ENCODE measurements around the gene TAF15. TPM values are rescaled to one million over a fixed set of nuclear protein-coding genes. Genes with fewer than 3 reads are reported as not detected.

Gene TAF15
- total and polyA plus RNA-seq, 11 donors, result 30.1 to 151 (median 116) TPM

DNA sequence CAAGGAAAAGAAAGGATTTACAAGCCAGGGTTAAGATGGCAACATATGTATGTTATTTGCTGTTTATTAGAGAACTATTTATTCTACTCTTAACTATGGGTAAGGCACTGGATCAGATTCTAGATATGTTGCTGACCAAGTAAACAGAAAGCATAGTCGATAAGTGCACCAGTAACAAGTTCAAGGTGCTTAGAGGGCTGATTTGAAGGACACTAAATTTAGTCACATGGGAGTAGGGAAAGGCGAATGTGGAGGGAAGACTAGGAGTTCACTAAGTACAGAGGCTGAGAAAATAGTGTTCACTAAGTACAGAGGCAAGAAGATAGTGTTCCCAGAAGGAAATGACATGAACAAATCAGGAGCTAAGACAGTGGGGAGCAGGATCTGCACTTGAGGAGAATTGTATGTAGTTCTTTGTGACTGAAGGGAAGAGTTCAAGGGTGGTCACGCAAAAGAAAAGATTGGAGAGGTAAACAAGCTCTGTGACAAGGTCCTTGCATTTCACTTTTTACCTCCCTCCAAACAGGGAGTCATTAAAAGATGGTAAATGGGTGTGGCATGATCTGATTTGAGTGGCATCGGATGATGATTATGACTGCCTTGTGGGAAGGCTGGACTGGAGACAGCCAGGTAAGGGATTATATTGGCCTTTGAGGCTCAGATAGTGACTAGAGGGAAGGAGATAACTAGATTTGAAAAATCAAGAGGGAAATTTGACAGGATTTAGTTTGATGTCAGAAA lies 38.5 kb downstream of the TAF15 start:
- Histone ChIP-seq H3K4me3 (no peak overlapping the region), H3K9me3 (no peaks in the 10 kb centered on the region), H3K27me3 (no peaks in the 10 kb centered on the region), H3K4me1 (peaks cover 0 to 6% (median 0%) of the 10 kb centered on the region in 12 donors), H3K36me3 (peaks cover 2 to 94% (median 73%) of the 10 kb centered on the region in 9 donors), H3K27ac (no peak overlapping the region)
- 70 to 78% (median 72%) methylated on average over 4 of the region's 4 CpGs for WGBS, 4 donors
- intact Hi-C loops (cut with DNase I), result no loop called here
- TF ChIP-seq POLR2A (IDR thresholded peaks at IDR 0.05), result no peak
- TF ChIP-seq, protein P1, sequence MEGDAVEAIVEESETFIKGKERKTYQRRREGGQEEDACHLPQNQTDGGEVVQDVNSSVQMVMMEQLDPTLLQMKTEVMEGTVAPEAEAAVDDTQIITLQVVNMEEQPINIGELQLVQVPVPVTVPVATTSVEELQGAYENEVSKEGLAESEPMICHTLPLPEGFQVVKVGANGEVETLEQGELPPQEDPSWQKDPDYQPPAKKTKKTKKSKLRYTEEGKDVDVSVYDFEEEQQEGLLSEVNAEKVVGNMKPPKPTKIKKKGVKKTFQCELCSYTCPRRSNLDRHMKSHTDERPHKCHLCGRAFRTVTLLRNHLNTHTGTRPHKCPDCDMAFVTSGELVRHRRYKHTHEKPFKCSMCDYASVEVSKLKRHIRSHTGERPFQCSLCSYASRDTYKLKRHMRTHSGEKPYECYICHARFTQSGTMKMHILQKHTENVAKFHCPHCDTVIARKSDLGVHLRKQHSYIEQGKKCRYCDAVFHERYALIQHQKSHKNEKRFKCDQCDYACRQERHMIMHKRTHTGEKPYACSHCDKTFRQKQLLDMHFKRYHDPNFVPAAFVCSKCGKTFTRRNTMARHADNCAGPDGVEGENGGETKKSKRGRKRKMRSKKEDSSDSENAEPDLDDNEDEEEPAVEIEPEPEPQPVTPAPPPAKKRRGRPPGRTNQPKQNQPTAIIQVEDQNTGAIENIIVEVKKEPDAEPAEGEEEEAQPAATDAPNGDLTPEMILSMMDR (IDR thresholded peaks at IDR 0.05), result no peak
- DNase-seq, result no peak
- ATAC-seq, result peak in 2 of 4 donors; percentile 29 to 47

DNA sequence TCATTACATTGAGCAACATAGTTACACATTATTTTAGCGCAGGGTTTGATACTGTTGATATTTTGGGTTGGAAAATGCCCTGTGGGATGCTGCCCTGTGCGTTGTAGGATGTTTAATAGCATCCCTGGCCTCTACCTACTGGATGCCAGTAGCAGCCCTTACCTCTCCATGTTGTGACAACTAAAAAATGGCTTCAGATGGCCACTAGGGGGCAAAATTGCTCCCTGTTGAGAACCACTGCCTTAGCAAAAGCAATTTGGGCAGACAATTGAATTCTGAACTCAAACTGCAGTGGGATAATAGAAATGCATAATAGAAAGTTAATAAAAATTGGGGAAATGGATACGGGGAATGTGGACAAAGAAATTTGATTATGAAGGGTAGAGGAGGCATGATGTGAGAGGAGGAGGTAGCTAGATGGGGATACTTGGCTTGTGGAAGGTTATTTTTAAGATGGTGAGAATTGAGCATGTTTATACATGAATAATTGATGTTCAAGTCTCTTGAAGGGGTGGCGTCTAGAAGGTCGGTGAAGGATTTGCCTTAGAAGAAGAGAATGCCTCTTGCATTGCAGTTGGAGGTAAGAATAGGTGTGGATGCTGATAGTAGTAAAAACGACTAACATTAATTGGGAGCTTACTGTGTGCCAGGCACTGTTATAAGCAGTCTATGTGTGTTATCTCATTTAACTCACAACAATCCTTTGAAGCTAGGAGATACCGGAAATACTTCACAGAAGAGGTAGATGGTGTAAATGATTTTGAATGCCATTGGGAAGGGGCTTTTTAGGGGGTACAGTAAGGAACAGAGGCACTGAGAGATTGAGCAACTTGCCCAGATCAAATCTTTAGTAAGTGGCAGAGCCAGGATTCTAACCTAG lies 40.4 kb downstream of the TAF15 start:
- peaks cover 0 to 80% (median 57%) of the 10 kb centered on the region in 9 donors for H3K36me3 ChIP-seq
- ATAC-seq (peak in 2 of 4 donors; percentile 43 to 67), DNase-seq (peak in 3 of 5 donors; percentile 20 to 44 (median 38))
- H3K27me3 ChIP-seq, result no peaks in the 10 kb centered on the region
- intact Hi-C loops (cut with DNase I), result loop anchor here in 1 of 10 donors (10.0 kb wide), 1 partner anchor 295 kb away; no protein-coding TSS in a partner anchor
- H3K9me3 ChIP-seq, result no peaks in the 10 kb centered on the region
- TF ChIP-seq, protein P1 (IDR thresholded peaks at IDR 0.05), result peak; percentile 52 to 81 (median 73)
- TF ChIP-seq POLR2A (IDR thresholded peaks at IDR 0.05), result no peak
- H3K4me1 ChIP-seq, result peaks cover 0 to 6% (median 0%) of the 10 kb centered on the region in 12 donors
- WGBS, 4 donors, result 71 to 77% (median 73%) methylated on average over 7 of the region's 7 CpGs
- no peak overlapping the region for H3K27ac ChIP-seq
- H3K4me3 ChIP-seq, result no peak overlapping the region

DNA sequence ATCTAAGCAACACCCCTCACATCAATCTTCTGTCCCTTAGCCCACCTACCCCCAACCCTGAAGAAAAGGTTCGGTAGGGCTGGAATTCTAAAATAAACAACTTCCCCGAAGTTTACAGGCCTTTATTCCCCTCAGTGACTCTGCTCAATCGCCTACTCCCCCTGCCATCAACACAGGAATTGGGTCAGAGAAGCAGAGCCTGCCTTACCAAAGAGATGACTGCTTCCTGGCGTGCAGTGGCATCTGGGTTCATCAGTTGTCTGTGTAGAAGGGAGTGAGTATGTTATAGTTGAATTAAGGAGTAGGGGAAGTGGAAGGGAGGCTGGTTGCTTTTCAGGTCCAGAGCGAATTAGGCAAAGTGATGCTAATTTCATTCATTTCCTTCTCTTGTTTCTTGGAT lies 46.7 kb downstream of the TAF15 start:
- Histone ChIP-seq H3K9me3 (no peaks in the 10 kb centered on the region), H3K4me1 (no peaks in the 10 kb centered on the region), H3K27ac (no peak overlapping the region), H3K27me3 (no peaks in the 10 kb centered on the region), H3K4me3 (no peak overlapping the region), H3K36me3 (peaks cover 0 to 22% (median 5%) of the 10 kb centered on the region in 9 donors)
- intact Hi-C loops (cut with DNase I), result loop anchor here in 1 of 10 donors (10.0 kb wide), 1 partner anchor 289 kb away; no protein-coding TSS in a partner anchor
- ATAC-seq, result no peak
- DNase-seq, result no peak
- TF ChIP-seq, protein P1 (IDR thresholded peaks at IDR 0.05), result no peak
- no peak for TF ChIP-seq POLR2A (IDR thresholded peaks at IDR 0.05)
- WGBS, 4 donors, result 83 to 86% (median 85%) methylated on average over 5 of the region's 5 CpGs

DNA sequence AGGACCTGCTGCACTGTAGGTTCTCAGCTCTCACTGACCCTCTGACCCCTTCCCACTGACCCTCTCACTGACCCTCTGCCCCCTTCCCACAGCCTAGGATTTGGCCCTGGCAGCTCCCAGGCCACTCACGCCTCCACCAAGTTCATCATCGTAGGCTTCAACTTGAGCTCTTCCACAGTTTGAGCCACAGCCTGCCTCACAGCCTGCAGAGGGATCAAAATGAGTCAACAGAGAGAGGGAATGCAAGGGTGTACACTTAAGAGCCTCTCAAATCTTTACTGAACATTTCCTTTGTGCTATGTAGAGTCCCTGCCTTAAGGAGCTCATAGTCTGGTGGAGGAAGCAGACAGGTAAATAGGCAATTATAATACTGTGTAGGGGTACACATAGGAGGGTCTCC lies 47.3 kb downstream of the TAF15 start:
- Histone ChIP-seq H3K4me1 (no peaks in the 10 kb centered on the region), H3K4me3 (no peak overlapping the region), H3K27ac (no peak overlapping the region), H3K9me3 (no peaks in the 10 kb centered on the region), H3K27me3 (no peaks in the 10 kb centered on the region), H3K36me3 (peaks cover 0 to 17% (median 5%) of the 10 kb centered on the region in 9 donors)
- WGBS, 4 donors, result 95 to 100% (median 96%) methylated on average over 2 of the region's 2 CpGs
- DNase-seq, result no peak
- ATAC-seq, result no peak
- intact Hi-C loops (cut with DNase I), result loop anchor here in 1 of 10 donors (10.0 kb wide), 1 partner anchor 288 kb away; no protein-coding TSS in a partner anchor
- TF ChIP-seq, protein P1 (IDR thresholded peaks at IDR 0.05), result no peak
- TF ChIP-seq POLR2A (IDR thresholded peaks at IDR 0.05), result no peak
